PC-9 (cell line): ENCODE measurements around the gene TMEM208. TPM values are rescaled to one million over a fixed set of nuclear protein-coding genes. Genes with fewer than 3 reads are reported as not detected.

Source experiments
- BruUV-seq: library from RNA; stranded (reverse); fragments of 400-500 nt; replicated peaks from 2 replicates; lab custom pipeline; 2021; lab: Mats Ljungman, UMichigan
- CTCF ChIA-PET: fragments of 300-600 bp; sonication (Branson Sonifier 250); formaldehyde crosslinking; loops from one replicate; lab custom pipeline; 2022; ENCODE audit warnings: antibody characterized with exemption; lab: Charles Lee
- POLR2A ChIA-PET: fragments of 300-600 bp; sonication (Branson Sonifier 250); formaldehyde crosslinking; loops from one replicate; lab custom pipeline; 2022; ENCODE audit warnings: antibody characterized with exemption; ENCODE audit not compliant: unreplicated experiment; lab: Charles Lee
- DNase-seq, 2 experiments: peaks; one replicate each; pipeline versions ENCODE4 v3.0.0 to v3.0.0-alpha.2; 2015 to 2022; ENCODE audit warnings: mixed read lengths in 1 of 2
- H2AFZ ChIP-seq: fragments of 200-600 bp; sonication (generic); 2 replicates; pipeline ENCODE4 v1.8.1; 2017; ENCODE audit warnings: antibody characterized with exemption
- H3F3A ChIP-seq: fragments of 200-600 bp; sonication (generic); 2 replicates; pipeline ENCODE4 v1.8.1; 2017; ENCODE audit warnings: antibody characterized with exemption, mild to moderate bottlenecking, low read depth; ENCODE audit not compliant: insufficient read depth
- H3K27ac ChIP-seq: fragments of 200-600 bp; sonication (generic); 2 replicates; pipeline ENCODE4 v1.6.1; 2016; ENCODE audit warnings: mixed run types
- H3K27me3 ChIP-seq: fragments of 200-600 bp; sonication (generic); 2 replicates; pipeline ENCODE4 v1.6.1; 2016; ENCODE audit warnings: low read depth, mixed run types; ENCODE audit not compliant: insufficient read depth
- H3K36me3 ChIP-seq: fragments of 200-600 bp; sonication (generic); 2 replicates; pipeline ENCODE4 v1.6.1; 2016; ENCODE audit warnings: low read depth, mixed run types
- H3K4me1 ChIP-seq: fragments of 200-600 bp; sonication (generic); replicated peaks from 2 replicates; pipeline ENCODE4 v1.6.1; 2016; ENCODE audit warnings: mixed run types; ENCODE audit not compliant: insufficient read depth
- H3K4me2 ChIP-seq: fragments of 200-600 bp; sonication (generic); 2 replicates; pipeline ENCODE4 v1.6.1; 2017; ENCODE audit warnings: mixed run types
- H3K4me3 ChIP-seq: fragments of 200-600 bp; sonication (generic); 2 replicates; pipeline ENCODE4 v1.6.1; 2016; ENCODE audit warnings: mixed run types
- H3K79me2 ChIP-seq: fragments of 200-600 bp; sonication (generic); 2 replicates; pipeline ENCODE4 v1.6.1; 2017; ENCODE audit warnings: low read depth, mixed run types
- H3K9me2 ChIP-seq: fragments of 200-600 bp; sonication (generic); 2 replicates; pipeline ENCODE4 v1.8.1; 2017; ENCODE audit warnings: mild to moderate bottlenecking; ENCODE audit not compliant: insufficient read depth
- H3K9me3 ChIP-seq: fragments of 200-600 bp; sonication (generic); 2 replicates; pipeline ENCODE4 v1.8.1; 2016; ENCODE audit warnings: low read depth; ENCODE audit not compliant: insufficient read depth
- H4K20me1 ChIP-seq: fragments of 200-600 bp; sonication (generic); 2 replicates; pipeline ENCODE4 v1.8.1; 2017; ENCODE audit not compliant: insufficient read depth
- EZH2 ChIP-seq: fragments of 200-600 bp; sonication (generic); IDR thresholded peaks from 2 replicates; pipeline ENCODE4 v1.8.0; 2017; ENCODE audit warnings: antibody characterized with exemption, low read depth
- intact Hi-C: fragments of 100-400 bp; cut with micrococcal nuclease; formaldehyde crosslinking; loops from one replicate; pipeline ENCODE4 v1.10.0; 2022; ENCODE audit not compliant: unreplicated experiment
- total RNA-seq: library from RNA; stranded (reverse); gene quantifications from 2 replicates; pipeline ENCODE4 v1.2.3, GENCODE V29; 2021
- TF ChIP-seq, protein P1 (sequence below): fragments of 200-600 bp; sonication (generic); conservative IDR thresholded peaks from 2 replicates; pipeline ENCODE4 v1.6.1; 2017; ENCODE audit warnings: mixed run types, antibody characterized with exemption, mild to moderate bottlenecking, moderate library complexity

Gene TMEM208
- total RNA-seq, 1 experiment from 2014 or later: 39.5 TPM

DNA sequence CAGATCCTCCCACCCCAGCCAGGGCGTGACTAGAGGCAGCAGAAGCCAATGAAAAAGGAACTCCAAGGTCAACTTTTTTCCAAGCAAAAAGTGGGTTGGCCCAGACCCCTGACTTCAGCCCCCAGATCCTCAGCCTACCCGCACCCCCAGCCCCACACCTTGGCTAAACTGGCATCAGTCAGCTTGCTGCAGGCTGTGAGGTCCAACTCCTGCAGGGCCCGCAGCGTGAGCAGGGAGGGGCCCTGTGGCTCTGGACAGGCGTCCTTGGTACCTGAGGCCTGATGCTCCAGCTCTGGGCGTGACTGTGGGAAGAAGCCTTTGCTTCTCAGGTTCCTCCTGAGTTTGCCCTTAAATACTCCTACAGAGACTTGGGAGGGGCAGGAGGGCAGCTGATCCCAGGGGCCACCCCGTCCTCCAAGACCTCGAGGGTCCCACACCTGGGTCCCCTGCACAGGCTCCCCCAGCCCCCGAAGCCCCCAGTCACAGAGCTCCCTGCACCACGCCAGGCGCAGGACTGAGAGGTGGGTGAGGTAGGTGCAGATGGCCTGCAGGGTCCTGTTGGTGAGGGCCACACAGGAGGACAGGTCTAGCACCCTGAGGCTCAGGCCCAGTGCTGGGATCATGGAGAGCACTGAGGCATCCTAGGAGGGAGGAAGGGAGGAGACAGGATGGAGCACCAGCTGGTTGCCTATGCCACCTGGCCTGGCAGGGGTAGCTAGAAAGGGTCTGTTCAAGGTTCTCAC lies 18.6 kb upstream of the TMEM208 start:
- H3K9me2 ChIP-seq: no peaks in the 10 kb centered on the region
- POLR2A ChIA-PET: interaction anchor here (0.6 to 1.5 kb wide), 10 partner anchors 16 to 247 kb away, joined by 3 to 24 read pairs (median 4); partner anchors contain the start of genes CES3, EXOC3L1, FHOD1 and TMEM208
- peaks cover 54% of the 10 kb centered on the region for H3K4me1 ChIP-seq
- no peak overlapping the region for H2AFZ ChIP-seq
- peaks cover 66% of the 10 kb centered on the region for H3F3A ChIP-seq
- intact Hi-C loops: no loop called here
- no peaks in the 10 kb centered on the region for H3K27me3 ChIP-seq
- no peaks in the 10 kb centered on the region for H3K9me3 ChIP-seq
- no peaks in the 10 kb centered on the region for H3K79me2 ChIP-seq
- no peak overlapping the region for H3K4me3 ChIP-seq
- BruUV-seq: no TSS peak
- H4K20me1 ChIP-seq: no peaks in the 10 kb centered on the region
- H3K27ac ChIP-seq: peak overlapping the region; percentile 64
- no peak for DNase-seq
- TF ChIP-seq EZH2: no peak
- TF ChIP-seq, protein P1, sequence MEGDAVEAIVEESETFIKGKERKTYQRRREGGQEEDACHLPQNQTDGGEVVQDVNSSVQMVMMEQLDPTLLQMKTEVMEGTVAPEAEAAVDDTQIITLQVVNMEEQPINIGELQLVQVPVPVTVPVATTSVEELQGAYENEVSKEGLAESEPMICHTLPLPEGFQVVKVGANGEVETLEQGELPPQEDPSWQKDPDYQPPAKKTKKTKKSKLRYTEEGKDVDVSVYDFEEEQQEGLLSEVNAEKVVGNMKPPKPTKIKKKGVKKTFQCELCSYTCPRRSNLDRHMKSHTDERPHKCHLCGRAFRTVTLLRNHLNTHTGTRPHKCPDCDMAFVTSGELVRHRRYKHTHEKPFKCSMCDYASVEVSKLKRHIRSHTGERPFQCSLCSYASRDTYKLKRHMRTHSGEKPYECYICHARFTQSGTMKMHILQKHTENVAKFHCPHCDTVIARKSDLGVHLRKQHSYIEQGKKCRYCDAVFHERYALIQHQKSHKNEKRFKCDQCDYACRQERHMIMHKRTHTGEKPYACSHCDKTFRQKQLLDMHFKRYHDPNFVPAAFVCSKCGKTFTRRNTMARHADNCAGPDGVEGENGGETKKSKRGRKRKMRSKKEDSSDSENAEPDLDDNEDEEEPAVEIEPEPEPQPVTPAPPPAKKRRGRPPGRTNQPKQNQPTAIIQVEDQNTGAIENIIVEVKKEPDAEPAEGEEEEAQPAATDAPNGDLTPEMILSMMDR: no peak
- H3K4me2 ChIP-seq: peak overlapping the region; percentile 65
- CTCF ChIA-PET: interaction anchor here (0.7 kb wide), 1 partner anchor 219 kb away, joined by 6 read pairs; no protein-coding TSS in a partner anchor
- H3K36me3 ChIP-seq: 0 out of 2 replicates have a peak, but pooled peaks cover 3% of the 10 kb centered on the region

DNA sequence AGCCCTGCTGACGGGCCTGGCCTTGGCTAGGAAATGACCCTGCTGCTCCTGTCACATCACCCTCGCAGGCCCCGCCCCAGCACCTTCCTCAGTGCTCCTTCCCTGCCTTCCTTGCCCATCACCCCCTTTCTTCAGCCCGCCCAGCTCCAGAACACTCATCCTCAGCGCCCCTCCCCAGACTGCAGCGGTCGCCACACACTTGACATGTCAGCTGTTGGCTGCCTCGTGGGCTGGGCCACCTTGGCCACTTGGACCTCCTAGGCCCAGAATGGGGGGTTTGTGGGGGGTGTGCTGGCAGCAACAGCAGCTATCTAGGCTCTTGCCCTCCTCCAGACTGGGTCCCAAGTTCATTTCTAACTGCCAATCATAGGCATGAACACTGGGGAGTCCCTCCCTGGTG lies 17.4 kb upstream of the TMEM208 start:
- TF ChIP-seq, protein P1: no peak
- no peak for TF ChIP-seq EZH2
- BruUV-seq: no TSS peak
- no peak for DNase-seq
- no peaks in the 10 kb centered on the region for H3K9me2 ChIP-seq
- H4K20me1 ChIP-seq: no peaks in the 10 kb centered on the region
- no peaks in the 10 kb centered on the region for H3K27me3 ChIP-seq
- H2AFZ ChIP-seq: no peak overlapping the region
- no peaks in the 10 kb centered on the region for H3K9me3 ChIP-seq
- peaks cover 77% of the 10 kb centered on the region for H3F3A ChIP-seq
- H3K27ac ChIP-seq: no peak overlapping the region
- no peak overlapping the region for H3K4me2 ChIP-seq
- H3K4me1 ChIP-seq: peaks cover 66% of the 10 kb centered on the region
- CTCF ChIA-PET: no interaction called here
- intact Hi-C loops: no loop called here
- H3K36me3 ChIP-seq: no peaks in the 10 kb centered on the region
- POLR2A ChIA-PET: no interaction called here
- H3K4me3 ChIP-seq: no peak overlapping the region
- no peaks in the 10 kb centered on the region for H3K79me2 ChIP-seq

GRCh38 chr16:67210069-67210937 lies 16.6 kb upstream of the TMEM208 start:
- BruUV-seq: no TSS peak
- H3K27me3 ChIP-seq: no peaks in the 10 kb centered on the region
- H3F3A ChIP-seq: peaks cover 72% of the 10 kb centered on the region
- H3K4me1 ChIP-seq: peaks cover 73% of the 10 kb centered on the region
- TF ChIP-seq, protein P1: no peak
- TF ChIP-seq EZH2: no peak
- ChIA-PET CTCF (no interaction called here), POLR2A (interaction anchor here (0.6 kb wide), 1 partner anchor 16 kb away, joined by 3 read pairs; no protein-coding TSS in a partner anchor)
- H3K4me2 ChIP-seq: no peak overlapping the region
- H2AFZ ChIP-seq: no peak overlapping the region
- no peaks in the 10 kb centered on the region for H3K36me3 ChIP-seq
- intact Hi-C loops: no loop called here
- no peak overlapping the region for H3K4me3 ChIP-seq
- H3K9me2 ChIP-seq: no peaks in the 10 kb centered on the region
- H3K79me2 ChIP-seq: no peaks in the 10 kb centered on the region
- DNase-seq: no peak
- H3K9me3 ChIP-seq: no peaks in the 10 kb centered on the region
- H3K27ac ChIP-seq: no peak overlapping the region
- no peaks in the 10 kb centered on the region for H4K20me1 ChIP-seq
